ENCODE results near the gene DNAJC5. TPM values are rescaled to one million over a fixed set of nuclear protein-coding genes. Genes with fewer than 3 reads are reported as not detected.

The DNAJC5 gene
- total RNA-seq, 1 donor from 2014 or later: 44.2 TPM

DNA sequence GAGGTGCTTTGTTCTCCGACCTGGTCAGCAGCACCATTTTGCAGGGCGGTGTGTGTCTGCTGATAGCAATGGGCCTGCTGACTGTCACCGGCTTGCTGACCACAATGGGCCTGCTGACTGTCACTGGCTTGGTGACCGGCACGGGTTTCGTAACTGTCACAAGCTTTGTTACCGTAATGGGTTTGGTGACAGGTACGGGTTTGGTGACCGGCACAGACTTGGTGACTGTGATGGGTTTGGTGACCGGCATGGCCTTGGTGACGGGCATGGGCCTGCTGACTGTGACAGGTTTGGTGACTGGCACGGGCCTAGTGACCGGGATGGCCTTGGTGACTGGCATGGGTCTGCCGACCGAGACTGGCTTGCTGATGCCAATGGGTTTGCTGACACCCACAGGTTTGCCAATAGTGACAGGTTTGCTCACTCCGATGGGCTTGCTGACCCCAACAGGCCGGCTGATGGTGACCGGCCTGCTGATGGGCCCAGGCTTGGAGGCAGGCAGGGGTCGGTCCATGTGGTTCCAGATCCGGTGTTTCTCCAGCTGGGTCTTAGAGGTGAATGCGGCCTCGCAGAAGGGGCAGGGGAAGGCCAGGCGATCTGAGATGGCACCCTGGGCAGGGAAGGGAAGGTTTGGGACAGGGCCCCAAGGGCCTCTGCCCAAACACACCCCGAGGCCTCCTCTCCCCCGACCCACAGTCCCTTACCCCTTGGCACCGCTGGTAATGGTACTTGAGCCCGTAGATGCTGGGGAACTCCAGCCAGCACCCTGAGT lies 71.4 kb downstream of the DNAJC5 start:
- peaks cover 3% of the 10 kb centered on the region for H3K36me3 Mint-ChIP-seq (ENCODE audit: low read depth)
- H3K27ac Mint-ChIP-seq (ENCODE audit: unreplicated experiment): no peak overlapping the region
- no peak overlapping the region for H3K4me3 Mint-ChIP-seq (ENCODE audit: unreplicated experiment)
- H3K9me3 Mint-ChIP-seq (ENCODE audit: low read depth): no peaks in the 10 kb centered on the region
- TF ChIP-seq, protein P1, sequence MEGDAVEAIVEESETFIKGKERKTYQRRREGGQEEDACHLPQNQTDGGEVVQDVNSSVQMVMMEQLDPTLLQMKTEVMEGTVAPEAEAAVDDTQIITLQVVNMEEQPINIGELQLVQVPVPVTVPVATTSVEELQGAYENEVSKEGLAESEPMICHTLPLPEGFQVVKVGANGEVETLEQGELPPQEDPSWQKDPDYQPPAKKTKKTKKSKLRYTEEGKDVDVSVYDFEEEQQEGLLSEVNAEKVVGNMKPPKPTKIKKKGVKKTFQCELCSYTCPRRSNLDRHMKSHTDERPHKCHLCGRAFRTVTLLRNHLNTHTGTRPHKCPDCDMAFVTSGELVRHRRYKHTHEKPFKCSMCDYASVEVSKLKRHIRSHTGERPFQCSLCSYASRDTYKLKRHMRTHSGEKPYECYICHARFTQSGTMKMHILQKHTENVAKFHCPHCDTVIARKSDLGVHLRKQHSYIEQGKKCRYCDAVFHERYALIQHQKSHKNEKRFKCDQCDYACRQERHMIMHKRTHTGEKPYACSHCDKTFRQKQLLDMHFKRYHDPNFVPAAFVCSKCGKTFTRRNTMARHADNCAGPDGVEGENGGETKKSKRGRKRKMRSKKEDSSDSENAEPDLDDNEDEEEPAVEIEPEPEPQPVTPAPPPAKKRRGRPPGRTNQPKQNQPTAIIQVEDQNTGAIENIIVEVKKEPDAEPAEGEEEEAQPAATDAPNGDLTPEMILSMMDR (IDR thresholded peaks at IDR 0.05): no peak
- peak; percentile 87 for DNase-seq (ENCODE audit: low spot score)
- H3K27me3 Mint-ChIP-seq (ENCODE audit: low read depth): no peaks in the 10 kb centered on the region
- H3K4me1 Mint-ChIP-seq (ENCODE audit: low read depth): peaks cover 11% of the 10 kb centered on the region

DNA sequence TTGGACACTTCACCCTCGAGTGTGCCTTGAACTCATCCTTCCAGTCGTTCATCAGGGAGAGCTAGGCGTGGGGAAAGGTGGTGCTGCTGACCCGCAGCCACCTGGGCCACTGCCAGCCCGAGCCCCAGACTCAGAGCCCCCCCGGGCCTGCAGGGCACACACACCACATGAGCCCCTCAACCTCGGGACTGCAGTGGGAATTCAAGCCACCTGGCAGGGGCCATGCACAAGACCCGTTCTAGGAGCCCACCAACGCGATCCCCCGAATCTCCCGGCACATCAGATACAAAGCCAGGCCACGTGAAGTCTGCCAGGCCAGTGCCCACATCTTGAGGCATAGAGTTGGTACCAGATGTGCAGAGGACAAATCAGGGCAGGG lies 72.0 kb downstream of the DNAJC5 start:
- no peak overlapping the region for H3K27ac Mint-ChIP-seq (ENCODE audit: unreplicated experiment)
- no peaks in the 10 kb centered on the region for H3K27me3 Mint-ChIP-seq (ENCODE audit: low read depth)
- peaks cover 3% of the 10 kb centered on the region for H3K36me3 Mint-ChIP-seq (ENCODE audit: low read depth)
- no peaks in the 10 kb centered on the region for H3K9me3 Mint-ChIP-seq (ENCODE audit: low read depth)
- TF ChIP-seq, protein P1 (IDR thresholded peaks at IDR 0.05): no peak
- no peak overlapping the region for H3K4me3 Mint-ChIP-seq (ENCODE audit: unreplicated experiment)
- peaks cover 11% of the 10 kb centered on the region for H3K4me1 Mint-ChIP-seq (ENCODE audit: low read depth)
- DNase-seq (ENCODE audit: low spot score): peak; percentile 81

DNA sequence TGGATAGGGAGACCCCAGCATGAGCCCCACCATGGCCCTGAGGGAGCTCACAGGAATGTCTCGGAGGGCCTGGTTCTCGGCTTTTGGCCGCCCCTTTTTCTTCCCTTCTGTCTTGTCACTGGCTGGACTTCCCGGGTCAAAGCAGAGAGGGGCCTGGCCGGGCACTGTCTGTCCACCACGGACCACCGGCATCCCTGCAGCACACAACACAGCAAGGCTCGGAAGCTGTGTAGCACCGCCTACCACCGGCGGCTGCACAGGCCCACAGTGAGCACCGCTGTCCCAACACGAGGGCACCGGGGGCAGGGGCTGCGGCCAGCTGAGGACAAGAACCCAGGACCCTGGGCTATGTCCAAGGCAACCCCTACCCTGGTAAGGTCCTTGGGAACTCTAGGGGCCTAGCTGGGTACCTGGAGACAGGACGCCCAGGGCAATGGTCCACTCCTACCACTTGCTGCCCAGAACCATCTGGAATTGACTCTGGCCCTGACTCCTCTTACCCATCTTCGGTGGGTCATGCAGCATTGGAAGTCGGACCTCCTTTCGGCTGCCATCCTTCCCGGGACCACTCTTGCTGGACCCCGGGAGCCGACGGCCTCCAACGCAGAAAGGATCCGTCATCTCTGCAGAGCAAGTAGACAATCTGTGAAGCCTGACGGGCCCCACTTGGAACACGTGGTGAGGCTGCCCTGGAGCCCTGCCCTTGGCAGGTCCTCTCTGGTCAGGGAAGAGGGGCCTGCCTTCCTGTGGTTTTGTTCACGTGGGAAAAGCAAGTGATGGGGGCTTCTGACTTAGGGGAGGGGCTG lies 72.6 kb downstream of the DNAJC5 start:
- peaks cover 2% of the 10 kb centered on the region for H3K36me3 Mint-ChIP-seq (ENCODE audit: low read depth)
- H3K9me3 Mint-ChIP-seq (ENCODE audit: low read depth): no peaks in the 10 kb centered on the region
- DNase-seq (ENCODE audit: low spot score): peak; percentile 89
- H3K27ac Mint-ChIP-seq (ENCODE audit: unreplicated experiment): no peak overlapping the region
- no peak overlapping the region for H3K4me3 Mint-ChIP-seq (ENCODE audit: unreplicated experiment)
- TF ChIP-seq, protein P1 (IDR thresholded peaks at IDR 0.05): no peak
- no peaks in the 10 kb centered on the region for H3K27me3 Mint-ChIP-seq (ENCODE audit: low read depth)
- peaks cover 11% of the 10 kb centered on the region for H3K4me1 Mint-ChIP-seq (ENCODE audit: low read depth)

DNA sequence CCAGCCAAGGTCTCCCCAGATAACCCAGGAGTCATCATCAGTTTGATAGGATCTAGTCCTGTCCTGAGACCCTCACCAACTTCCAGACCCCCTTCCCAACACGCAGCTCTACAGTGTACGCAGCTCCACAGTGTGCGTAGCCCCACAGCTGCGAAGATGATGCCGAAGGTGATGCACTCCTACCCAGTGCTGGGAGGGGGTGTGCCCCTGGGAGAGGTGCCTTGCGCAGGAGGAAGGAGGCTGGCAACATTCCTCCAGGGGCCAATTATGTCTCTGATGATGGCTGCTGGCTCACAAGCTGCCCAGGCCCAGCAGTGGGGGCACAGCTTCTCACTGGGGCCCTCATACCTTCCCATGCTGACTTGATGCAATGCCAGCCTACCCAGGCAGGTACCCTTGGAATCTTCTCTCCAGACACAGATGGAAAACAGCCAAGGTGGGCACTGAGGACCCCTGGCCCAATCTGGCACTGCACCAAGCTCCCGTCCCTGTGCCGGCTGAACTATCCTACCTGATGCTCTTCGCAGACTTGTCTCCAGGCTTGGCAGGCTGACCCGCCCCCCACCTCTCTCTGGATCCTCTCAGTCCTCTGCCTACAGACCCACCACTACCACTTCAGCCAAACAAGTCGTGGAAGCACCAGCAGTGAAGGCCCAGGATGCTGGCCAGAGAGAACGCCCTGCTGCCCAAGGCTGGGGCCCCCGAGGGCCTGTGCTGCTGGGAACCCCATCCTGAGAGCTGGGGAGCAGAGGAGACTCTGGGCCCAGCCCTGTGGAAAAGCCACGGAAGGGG lies 73.4 kb downstream of the DNAJC5 start:
- peaks cover 2% of the 10 kb centered on the region for H3K36me3 Mint-ChIP-seq (ENCODE audit: low read depth)
- TF ChIP-seq, protein P1 (IDR thresholded peaks at IDR 0.05): no peak
- no peak for DNase-seq (ENCODE audit: low spot score)
- H3K27ac Mint-ChIP-seq (ENCODE audit: unreplicated experiment): peak overlapping the region; percentile 49
- H3K4me1 Mint-ChIP-seq (ENCODE audit: low read depth): peaks cover 12% of the 10 kb centered on the region
- no peaks in the 10 kb centered on the region for H3K27me3 Mint-ChIP-seq (ENCODE audit: low read depth)
- peak overlapping the region; percentile 75 for H3K4me3 Mint-ChIP-seq (ENCODE audit: unreplicated experiment)
- H3K9me3 Mint-ChIP-seq (ENCODE audit: low read depth): no peaks in the 10 kb centered on the region
